SU-DHL-6 (cell line): Measurements from ENCODE around the gene CDH13.

Experiments
- H2AFZ ChIP-seq: fragments of 200-600 bp; sonication (generic); 2 replicates; pipeline ENCODE4 v1.6.1; 2014; ENCODE audit warnings: low read depth, mild to moderate bottlenecking, moderate library complexity, mixed read lengths, antibody characterized with exemption, low read length; ENCODE audit not compliant: severe bottlenecking
- H3F3A ChIP-seq: fragments of 200-600 bp; shearing (Covaris generic); 2 replicates; pipeline ENCODE4 v1.6.0; 2016; ENCODE audit warnings: antibody characterized with exemption, mild to moderate bottlenecking; ENCODE audit not compliant: insufficient read depth
- H3K27ac ChIP-seq: fragments of 200-600 bp; sonication (generic); 2 replicates; pipeline ENCODE4 v1.5.1; 2016; ENCODE audit warnings: low read depth, mild to moderate bottlenecking, low read length, moderate library complexity, mixed read lengths
- H3K27me3 ChIP-seq: fragments of 200-600 bp; sonication (generic), shearing (Covaris generic); 2 replicates; pipeline ENCODE4 v1.6.0; 2014; ENCODE audit warnings: mild to moderate bottlenecking, low read length
- H3K36me3 ChIP-seq: fragments of 200-600 bp; sonication (generic); 2 replicates; pipeline ENCODE4 v1.6.1; 2014; ENCODE audit warnings: mild to moderate bottlenecking, low read length, mixed read lengths
- H3K4me2 ChIP-seq: fragments of 300-600, 200-600 bp; shearing (Covaris generic), sonication (generic); 2 replicates; pipeline ENCODE4 v1.6.0; 2014; ENCODE audit warnings: low read length, low read depth, mild to moderate bottlenecking; ENCODE audit not compliant: poor library complexity, severe bottlenecking
- H3K4me3 ChIP-seq: fragments of 200-600 bp; sonication (generic); 2 replicates; pipeline ENCODE4 v1.5.1; 2014; ENCODE audit warnings: antibody characterized with exemption, low read length, mild to moderate bottlenecking, mixed read lengths; ENCODE audit not compliant: insufficient read depth, poor library complexity, severe bottlenecking
- H3K79me2 ChIP-seq: fragments of 200-600 bp; sonication (generic); 2 replicates; pipeline ENCODE4 v1.6.1; 2014; ENCODE audit warnings: mild to moderate bottlenecking, low read length, moderate library complexity; ENCODE audit not compliant: insufficient read depth
- H3K9ac ChIP-seq: fragments of 200-600 bp; sonication (generic); 2 replicates; pipeline ENCODE4 v1.7.0; 2014; ENCODE audit warnings: mild to moderate bottlenecking, low read length
- H3K9me2 ChIP-seq: fragments of 200-600 bp; sonication (generic); replicated peaks from 2 replicates; pipeline ENCODE4 v1.6.1; 2014; ENCODE audit warnings: low read length; ENCODE audit not compliant: insufficient read depth
- H3K9me3 ChIP-seq: fragments of 200-600 bp; sonication (generic); 2 replicates; pipeline ENCODE4 v1.6.1; 2014; ENCODE audit warnings: low read length, mixed read lengths; ENCODE audit not compliant: insufficient read depth
- H4K20me1 ChIP-seq: fragments of 200-600 bp; sonication (generic); 2 replicates; pipeline ENCODE4 v1.6.1; 2014; ENCODE audit warnings: low read depth, mild to moderate bottlenecking, antibody characterized with exemption, low read length, moderate library complexity, mixed read lengths
- EZH2phosphoT487 ChIP-seq: fragments of 200-600 bp; sonication (generic), shearing (Covaris generic); conservative IDR thresholded peaks from 2 replicates; pipeline ENCODE4 v1.6.1; 2018; ENCODE audit warnings: mild to moderate bottlenecking, antibody characterized with exemption, low read length, moderate library complexity, mixed read lengths
- TF ChIP-seq, protein P1 (sequence below): fragments of 200-600 bp; sonication (generic); IDR thresholded peaks from one replicate; pipeline ENCODE4 v1.5.1; 2017; ENCODE audit warnings: antibody characterized with exemption, mild to moderate bottlenecking, low read length, moderate library complexity; ENCODE audit not compliant: insufficient read depth, poor library complexity, severe bottlenecking

CDH13 gene

DNA sequence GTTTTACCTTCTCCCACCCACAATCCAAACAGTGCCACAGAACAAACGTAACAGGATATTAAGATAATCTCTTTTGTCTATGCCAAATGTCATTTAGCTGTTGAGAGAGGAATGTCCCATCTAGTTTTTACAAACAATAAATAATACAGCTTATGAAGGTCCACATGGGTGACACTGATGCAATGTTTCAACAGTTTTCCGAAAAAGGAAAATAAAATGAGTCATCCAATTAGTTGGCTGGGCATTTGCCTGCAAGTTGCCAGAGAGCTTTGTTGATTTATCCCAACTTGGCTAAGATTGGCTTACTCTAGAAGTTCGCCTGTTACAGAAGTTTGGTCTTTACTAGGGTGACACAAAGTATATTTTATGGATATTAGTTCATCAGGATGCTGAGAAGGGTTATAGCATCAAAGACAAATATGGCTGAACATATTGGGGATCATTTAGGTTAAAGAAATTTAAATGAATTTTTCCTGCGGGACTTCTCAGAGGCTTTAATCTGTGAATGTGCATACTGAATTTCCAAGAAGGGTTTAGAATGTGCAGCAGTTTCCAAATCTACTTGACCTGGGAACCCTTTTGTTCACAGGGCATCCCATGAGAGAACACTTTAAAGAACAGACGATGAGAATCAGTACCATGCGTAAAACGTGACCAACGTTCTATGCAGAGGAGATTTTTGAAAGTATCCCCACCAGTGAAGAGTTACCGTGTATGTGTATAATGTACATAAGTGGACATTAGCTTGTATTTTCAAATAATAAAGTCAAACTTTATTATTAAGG is 73.1 kb downstream of the CDH13 start:
- Histone ChIP-seq H3K9ac (no peak overlapping the region), H3K27ac (no peak overlapping the region), H3K9me2 (no peaks in the 10 kb centered on the region), H2AFZ (no peak overlapping the region), H3K36me3 (no peaks in the 10 kb centered on the region), H3K9me3 (no peaks in the 10 kb centered on the region), H3K79me2 (no peaks in the 10 kb centered on the region), H3K4me2 (no peak overlapping the region), H3K4me3 (no peak overlapping the region), H3K27me3 (no peaks in the 10 kb centered on the region), H3F3A (no peaks in the 10 kb centered on the region), H4K20me1 (no peaks in the 10 kb centered on the region)
- no peak for TF ChIP-seq EZH2phosphoT487
- TF ChIP-seq, protein P1, sequence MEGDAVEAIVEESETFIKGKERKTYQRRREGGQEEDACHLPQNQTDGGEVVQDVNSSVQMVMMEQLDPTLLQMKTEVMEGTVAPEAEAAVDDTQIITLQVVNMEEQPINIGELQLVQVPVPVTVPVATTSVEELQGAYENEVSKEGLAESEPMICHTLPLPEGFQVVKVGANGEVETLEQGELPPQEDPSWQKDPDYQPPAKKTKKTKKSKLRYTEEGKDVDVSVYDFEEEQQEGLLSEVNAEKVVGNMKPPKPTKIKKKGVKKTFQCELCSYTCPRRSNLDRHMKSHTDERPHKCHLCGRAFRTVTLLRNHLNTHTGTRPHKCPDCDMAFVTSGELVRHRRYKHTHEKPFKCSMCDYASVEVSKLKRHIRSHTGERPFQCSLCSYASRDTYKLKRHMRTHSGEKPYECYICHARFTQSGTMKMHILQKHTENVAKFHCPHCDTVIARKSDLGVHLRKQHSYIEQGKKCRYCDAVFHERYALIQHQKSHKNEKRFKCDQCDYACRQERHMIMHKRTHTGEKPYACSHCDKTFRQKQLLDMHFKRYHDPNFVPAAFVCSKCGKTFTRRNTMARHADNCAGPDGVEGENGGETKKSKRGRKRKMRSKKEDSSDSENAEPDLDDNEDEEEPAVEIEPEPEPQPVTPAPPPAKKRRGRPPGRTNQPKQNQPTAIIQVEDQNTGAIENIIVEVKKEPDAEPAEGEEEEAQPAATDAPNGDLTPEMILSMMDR: no peak

DNA sequence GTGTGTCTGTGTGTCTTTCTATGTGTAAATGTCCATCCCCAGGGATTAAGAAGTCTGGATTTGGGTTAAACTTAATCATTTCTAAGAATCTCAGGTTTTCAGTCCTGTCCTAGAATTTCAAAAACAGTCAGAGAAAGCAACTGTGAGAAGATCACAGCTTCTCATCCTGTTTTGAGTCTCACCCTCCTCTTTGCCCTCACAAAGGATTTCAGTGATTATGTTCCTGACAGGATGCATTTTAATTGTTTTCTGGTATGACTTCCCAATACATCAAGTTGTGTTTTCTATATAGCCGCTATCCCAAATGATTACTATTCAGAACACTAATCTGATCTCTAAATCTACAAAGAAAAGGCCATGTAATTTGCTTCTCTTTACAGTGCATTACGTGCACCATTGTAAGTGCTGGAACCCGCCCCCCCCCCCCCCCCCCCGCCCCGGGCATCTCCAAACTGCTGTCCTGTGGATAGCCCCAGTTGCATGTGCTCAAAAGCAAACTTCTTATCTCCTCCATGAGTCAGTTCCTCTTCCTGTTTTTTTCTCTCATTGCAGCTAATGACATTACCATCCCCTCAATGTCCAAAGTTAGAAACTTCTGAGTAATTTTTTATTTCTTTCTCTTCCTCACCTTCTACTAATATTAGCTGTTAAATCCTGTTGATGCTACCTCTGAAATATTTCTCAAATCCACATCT is 73.9 kb downstream of the CDH13 start:
- TF ChIP-seq EZH2phosphoT487: no peak
- TF ChIP-seq, protein P1: no peak
- H3K9me2 ChIP-seq: no peaks in the 10 kb centered on the region
- H3K9ac ChIP-seq: no peak overlapping the region
- H3K4me3 ChIP-seq: no peak overlapping the region
- no peaks in the 10 kb centered on the region for H4K20me1 ChIP-seq
- H2AFZ ChIP-seq: no peak overlapping the region
- H3K79me2 ChIP-seq: no peaks in the 10 kb centered on the region
- no peak overlapping the region for H3K4me2 ChIP-seq
- H3K36me3 ChIP-seq: no peaks in the 10 kb centered on the region
- no peak overlapping the region for H3K27ac ChIP-seq
- H3K9me3 ChIP-seq: no peaks in the 10 kb centered on the region
- H3K27me3 ChIP-seq: no peaks in the 10 kb centered on the region
- no peaks in the 10 kb centered on the region for H3F3A ChIP-seq

DNA sequence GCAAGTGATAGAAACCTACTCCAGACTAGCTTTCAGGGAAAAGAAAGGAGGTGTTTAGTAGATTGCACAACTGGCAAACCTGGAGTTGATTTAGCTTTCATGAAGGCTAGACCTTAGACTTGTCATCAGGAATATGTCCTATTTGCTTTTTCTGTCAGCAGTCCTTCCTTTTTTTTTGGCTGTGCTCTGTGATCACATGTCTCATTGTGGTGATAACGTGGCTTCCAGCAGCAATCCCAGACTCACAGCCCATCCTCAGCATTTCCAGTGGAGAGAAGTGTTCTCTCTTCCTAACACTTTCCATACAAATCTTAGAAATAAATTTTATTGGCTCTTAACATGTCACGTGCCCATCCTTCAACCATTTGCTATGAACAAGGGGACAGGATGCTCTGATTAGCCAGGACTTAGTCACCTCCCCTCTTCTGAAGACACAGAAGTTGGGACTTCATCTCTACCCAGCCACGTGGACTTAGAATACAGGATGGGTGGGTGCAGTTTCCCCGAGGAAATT is 74.7 kb downstream of the CDH13 start:
- Histone ChIP-seq H3K9me3 (no peaks in the 10 kb centered on the region), H3K9me2 (no peaks in the 10 kb centered on the region), H3K27me3 (no peaks in the 10 kb centered on the region), H3K4me3 (no peak overlapping the region), H3K79me2 (no peaks in the 10 kb centered on the region), H3K4me2 (no peak overlapping the region), H3F3A (no peaks in the 10 kb centered on the region), H3K36me3 (no peaks in the 10 kb centered on the region), H3K27ac (no peak overlapping the region), H3K9ac (no peak overlapping the region), H4K20me1 (no peaks in the 10 kb centered on the region), H2AFZ (no peak overlapping the region)
- TF ChIP-seq EZH2phosphoT487: no peak
- TF ChIP-seq, protein P1: no peak
